ENCODE measurements around the gene OR2H1.

OR2H1 gene

GRCh38 chr6:29510202-29510601 is 53.2 kb downstream of the OR2H1 start:
- DNase-seq (ENCODE audit: low read depth in 3 of 3), result no peak

- no peak for DNase-seq (ENCODE audit: low read depth in 3 of 3)
Measured at GRCh38 chr6:29510746-29511300, 53.9 kb downstream of the OR2H1 start.

All from stimulated activated CD4-positive, alpha-beta T cell treated with anti-CD3 and anti-CD28 coated beads, TNF-alpha, amount 100 ng/mL, for 4 hours (primary cell).